Spinal cord (tissue), 10 donors: ENCODE results near the gene ST6GALNAC2. TPM values are rescaled to one million over a fixed set of nuclear protein-coding genes. Genes with fewer than 3 reads are reported as not detected.
A peak's percentile ranks its signal among the peaks of the same experiment; 100 is the strongest.
"Not testable (repeated sequence)": the region's sequence is repeated elsewhere in the genome, so short reads cannot be mapped to it uniquely, and the experiment has no call there.

Experiments used
- DNase-seq, 6 donors: peaks; one replicate each; pipeline versions ENCODE4 v3.0.0 to v3.0.0-alpha.2; 2013 to 2015; ENCODE audit warnings: low spot score in 6 of 6, low read depth in 4 of 6
- H3K27ac ChIP-seq: one replicate; pipeline ENCODE4 v1.5.1; 2013; ENCODE audit warnings: low read depth, low read length, control low read depth
- H3K27me3 ChIP-seq: one replicate; pipeline ENCODE4 v1.6.1; 2013; ENCODE audit warnings: low read length; ENCODE audit not compliant: control insufficient read depth, insufficient read depth
- H3K36me3 ChIP-seq: one replicate; pipeline ENCODE4 v1.6.1; 2013; ENCODE audit warnings: low read length; ENCODE audit not compliant: control insufficient read depth, insufficient read depth
- H3K4me1 ChIP-seq: one replicate; pipeline ENCODE4 v1.6.1; 2013; ENCODE audit warnings: low read length; ENCODE audit not compliant: control insufficient read depth, insufficient read depth
- H3K4me3 ChIP-seq: one replicate; pipeline ENCODE4 v1.5.1; 2013; ENCODE audit warnings: low read depth, low read length, control low read depth
- H3K9me3 ChIP-seq: one replicate; pipeline ENCODE4 v1.6.1; 2013; ENCODE audit warnings: low read length; ENCODE audit not compliant: control insufficient read depth, insufficient read depth
- WGBS: methylation state at CpG from one replicate; pipeline ENCODE4 v1.1.5; 2013; ENCODE audit warnings: missing lambda C conversion rate; ENCODE audit not compliant: insufficient coverage; 5-methylcytosine and 5-hydroxymethylcytosine counted together
- polyA plus RNA-seq, 2 donors: library from polyadenylated mRNA; unstranded; fragments of 120-200 nt; gene quantifications; one replicate each; pipeline ENCODE4 v1.2.1, GENCODE V29; 2013; ENCODE audit not compliant: insufficient read length in 2 of 2
- total RNA-seq, 2 donors: library from RNA; depleted of rRNA in 1 of 2; stranded (reverse); fragments of 120-200 nt in 1 of 2; fragments of >200 nt in 1 of 2; gene quantifications; one replicate each; pipeline versions ENCODE4 v1.2.3 to v1.2.4, GENCODE V29; 2013 to 2014
- donor health status: healthy.

The ST6GALNAC2 gene
- total and polyA plus RNA-seq, 4 donors: 8.0 to 29.1 (median 23.2) TPM

- Histone ChIP-seq H3K4me3 (no peak overlapping the region), H3K36me3 (no peaks in the 10 kb centered on the region), H3K27ac (no peak overlapping the region), H3K4me1 (no peaks in the 10 kb centered on the region), H3K9me3 (no peaks in the 10 kb centered on the region), H3K27me3 (no peaks in the 10 kb centered on the region)
- 5% methylated on average over 11 of the region's 18 CpGs for WGBS
- peak in 5 of 6 donors; percentile 10 to 80 (median 37) for DNase-seq
These were observed 37.8 kb upstream of the ST6GALNAC2 start for GRCh38 chr17:76623271-76624146.

- Histone ChIP-seq H3K9me3 (no peaks in the 10 kb centered on the region), H3K4me3 (no peak overlapping the region), H3K4me1 (no peaks in the 10 kb centered on the region), H3K36me3 (no peaks in the 10 kb centered on the region), H3K27me3 (no peaks in the 10 kb centered on the region), H3K27ac (no peak overlapping the region)
- no peak for DNase-seq
- 90% methylated on average over 2 of the region's 2 CpGs for WGBS
These were observed 32.2 kb upstream of the ST6GALNAC2 start for GRCh38 chr17:76617838-76618237.

- no peaks in the 10 kb centered on the region for H3K36me3 ChIP-seq
These were observed 29.4 kb upstream of the ST6GALNAC2 start for GRCh38 chr17:76614912-76615617.

GRCh38 chr17:76614064-76614759 is 28.6 kb upstream of the ST6GALNAC2 start:
- H3K36me3 ChIP-seq, H3K9me3 ChIP-seq, H3K27ac ChIP-seq, H3K4me3 ChIP-seq, H3K27me3 ChIP-seq, H3K4me1 ChIP-seq, DNase-seq: not testable (repeated sequence)
- WGBS: 90% methylated on average over 4 of the region's 13 CpGs

More at GRCh38 chr17:76614912-76615617, 29.4 kb upstream of the ST6GALNAC2 start:
- Histone ChIP-seq H3K4me1 (no peaks in the 10 kb centered on the region), H3K4me3 (no peak overlapping the region), H3K27ac (no peak overlapping the region), H3K27me3 (no peaks in the 10 kb centered on the region), H3K9me3 (no peaks in the 10 kb centered on the region)
- no peak for DNase-seq
- 90% methylated on average over 26 of the region's 28 CpGs for WGBS

GRCh38 chr17:76612977-76613851 is 27.6 kb upstream of the ST6GALNAC2 start:
- 65% methylated on average over 15 of the region's 17 CpGs for WGBS
- Histone ChIP-seq H3K36me3 (no peaks in the 10 kb centered on the region), H3K4me3 (no peak overlapping the region), H3K27ac (no peak overlapping the region), H3K27me3 (no peaks in the 10 kb centered on the region), H3K4me1 (no peaks in the 10 kb centered on the region), H3K9me3 (no peaks in the 10 kb centered on the region)
- no peak for DNase-seq

GRCh38 chr17:76612465-76612864 is 26.8 kb upstream of the ST6GALNAC2 start:
- 96% methylated on average over 2 of the region's 4 CpGs for WGBS
- H3K27me3 ChIP-seq: no peaks in the 10 kb centered on the region

GRCh38 chr17:76611758-76612157 is 26.1 kb upstream of the ST6GALNAC2 start:
- Histone ChIP-seq H3K27me3 (no peaks in the 10 kb centered on the region), H3K27ac (no peak overlapping the region), H3K36me3 (no peaks in the 10 kb centered on the region), H3K4me3 (no peak overlapping the region), H3K4me1 (no peaks in the 10 kb centered on the region), H3K9me3 (no peaks in the 10 kb centered on the region)
- DNase-seq: no peak
- WGBS: 100% methylated on average over 4 of the region's 4 CpGs

More at GRCh38 chr17:76612465-76612864, 26.8 kb upstream of the ST6GALNAC2 start:
- no peaks in the 10 kb centered on the region for H3K9me3 ChIP-seq
- no peak overlapping the region for H3K27ac ChIP-seq
- H3K4me1 ChIP-seq: no peaks in the 10 kb centered on the region
- DNase-seq: no peak
- no peak overlapping the region for H3K4me3 ChIP-seq
- H3K36me3 ChIP-seq: no peaks in the 10 kb centered on the region

- H3K9me3 ChIP-seq, H3K36me3 ChIP-seq, H3K4me1 ChIP-seq, H3K4me3 ChIP-seq, H3K27ac ChIP-seq, H3K27me3 ChIP-seq: not testable (repeated sequence)
- peak in 1 of 6 donors; percentile 75 for DNase-seq
- WGBS: 60% methylated on average over 2 of the region's 13 CpGs
These were observed 25.6 kb upstream of the ST6GALNAC2 start for GRCh38 chr17:76611080-76611749.
